HepG2 (cell line): Measurements from ENCODE around the gene AGAP1. TPM values are rescaled to one million over a fixed set of nuclear protein-coding genes. Genes with fewer than 3 reads are reported as not detected.

Source experiments
- CBX2 ChIP-seq, 2 experiments: fragments of 200-600 bp in 1 of 2; sonication (generic); formaldehyde crosslinking in 1 of 2; IDR thresholded peaks; 2 replicates each; pipeline versions ENCODE4 v1.7.0 to v1.8.1; 2018 to 2022; ENCODE audit warnings: low read depth in 2 of 2, low read length in 1 of 2, mild to moderate bottlenecking in 1 of 2, missing genetic modification reagents in 1 of 2
- CTCF ChIP-seq: sonication (generic); formaldehyde crosslinking; IDR thresholded peaks from 2 replicates; pipeline ENCODE4 v1.5.0; 2020; ENCODE audit warnings: mild to moderate bottlenecking, missing genetic modification reagents, moderate library complexity
- DNMT3B ChIP-seq: conservative IDR thresholded peaks from 2 replicates; pipeline ENCODE4 v1.6.1; 2016; ENCODE audit warnings: missing biosample characterization, control low read depth
- EP300 ChIP-seq, 3 experiments: sonication (generic) in 1 of 3; formaldehyde crosslinking in 1 of 3; IDR thresholded peaks; 2 replicates each; pipeline versions ENCODE4 v1.5.1 to v1.6.1; 2011 to 2020; ENCODE audit warnings: low read depth in 2 of 3, low read length in 2 of 3, borderline replicate concordance in 1 of 3, improper control_type of control experiment in 1 of 3, mild to moderate bottlenecking in 1 of 3, missing genetic modification reagents in 1 of 3, moderate library complexity in 1 of 3
- FOXA1 ChIP-seq, 2 experiments: fragments of 450-650 bp in 1 of 2; sonication (generic) in 1 of 2; formaldehyde crosslinking in 1 of 2; IDR thresholded peaks; 2 replicates each; pipeline versions ENCODE4 v1.4.0 to v1.6.1; 2016 to 2020; ENCODE audit warnings: missing genetic modification reagents in 1 of 2
- GABPA ChIP-seq, 2 experiments: IDR thresholded peaks; 2 replicates each; pipeline ENCODE4 v1.6.1; 2011 to 2016; ENCODE audit warnings: low read depth in 2 of 2, low read length in 1 of 2, missing biosample characterization in 1 of 2, missing genetic modification characterization in 1 of 2
- GTF3A ChIP-seq: sonication (generic); formaldehyde crosslinking; conservative IDR thresholded peaks from 2 replicates; pipeline ENCODE4 v1.4.0; 2020; ENCODE audit warnings: mild to moderate bottlenecking, missing genetic modification reagents
- HCFC1 ChIP-seq: fragments of 150-350 bp; IDR thresholded peaks from 2 replicates; pipeline ENCODE4 v1.6.1; 2014; ENCODE audit warnings: low read depth, low read length
- HES4 ChIP-seq: sonication (generic); formaldehyde crosslinking; IDR thresholded peaks from 2 replicates; pipeline ENCODE4 v1.9.0; 2021; ENCODE audit warnings: mild to moderate bottlenecking, missing genetic modification reagents, borderline replicate concordance
- HNRNPUL1 ChIP-seq: fragments of 200-400 bp; formaldehyde crosslinking; IDR thresholded peaks from 2 replicates; pipeline ENCODE4 v1.6.1; 2017; ENCODE audit warnings: low read depth, mild to moderate bottlenecking, low read length, moderate library complexity
- KDM3A ChIP-seq: IDR thresholded peaks from 2 replicates; pipeline ENCODE4 v1.6.1; 2018; ENCODE audit warnings: low read depth, missing compliant biosample characterization
- MXI1 ChIP-seq: IDR thresholded peaks from 3 replicates; pipeline ENCODE4 v1.6.1; 2012; ENCODE audit warnings: low read depth, low read length, inconsistent platforms, borderline replicate concordance
- MYNN ChIP-seq: sonication (generic); formaldehyde crosslinking; IDR thresholded peaks from 2 replicates; pipeline ENCODE4 v1.4.0; 2020; ENCODE audit warnings: mild to moderate bottlenecking, low read depth, missing genetic modification reagents
- NFKBIZ ChIP-seq: IDR thresholded peaks from 2 replicates; pipeline ENCODE4 v1.6.1; 2018; ENCODE audit warnings: missing genetic modification reagents, missing compliant biosample characterization
- PRDM4 ChIP-seq: sonication (generic); formaldehyde crosslinking; IDR thresholded peaks from 2 replicates; pipeline ENCODE4 v1.9.0; 2021; ENCODE audit warnings: missing genetic modification reagents, borderline replicate concordance
- RXRB ChIP-seq: IDR thresholded peaks from 2 replicates; pipeline ENCODE4 v1.6.1; 2016; ENCODE audit warnings: borderline replicate concordance, missing genetic modification reagents, missing compliant biosample characterization
- SMAD3 ChIP-seq: sonication (generic); formaldehyde crosslinking; IDR thresholded peaks from 2 replicates; pipeline ENCODE4 v1.4.0; 2020; ENCODE audit warnings: missing genetic modification reagents
- SOX5 ChIP-seq: IDR thresholded peaks from 2 replicates; pipeline ENCODE4 v1.6.1; 2016; ENCODE audit warnings: borderline replicate concordance
- STAG1 ChIP-seq: sonication (generic); formaldehyde crosslinking; IDR thresholded peaks from 2 replicates; pipeline ENCODE4 v1.4.0; 2020; ENCODE audit warnings: missing genetic modification reagents
- ZBTB39 ChIP-seq: sonication (generic); formaldehyde crosslinking; IDR thresholded peaks from 2 replicates; pipeline ENCODE4 v1.5.0; 2020; ENCODE audit warnings: missing genetic modification reagents
- ZFX ChIP-seq: sonication (generic); formaldehyde crosslinking; IDR thresholded peaks from 2 replicates; pipeline ENCODE4 v1.4.0; 2020; ENCODE audit warnings: mild to moderate bottlenecking, low read depth, missing genetic modification reagents, moderate library complexity
- ZNF205 ChIP-seq: IDR thresholded peaks from 2 replicates; pipeline ENCODE4 v1.6.1; 2018; ENCODE audit warnings: missing biosample characterization, missing genetic modification reagents
- ZNF614 ChIP-seq: IDR thresholded peaks from 2 replicates; pipeline ENCODE4 v1.6.1; 2018; ENCODE audit warnings: missing biosample characterization, missing genetic modification reagents, inconsistent platforms, borderline replicate concordance
- polyA plus RNA-seq, 8 experiments: library from polyadenylated mRNA; depleted of rRNA in 3 of 8; stranded (reverse) in 7 of 8; unstranded in 1 of 8; fragments of >200 nt; fragmentation: Illumina TruSeq in 4 of 8; extraction: Trizol in 4 of 8; gene quantifications; 2 replicates each; pipeline versions ENCODE4 v1.2.1 to v1.2.3, GENCODE V29; 2011 to 2016; ENCODE audit warnings: low read depth in 4 of 8, missing spikeins in 1 of 8, mixed read lengths in 1 of 8; ENCODE audit not compliant: insufficient read depth in 1 of 8
- total RNA-seq, 5 experiments: library from RNA; depleted of rRNA; stranded (reverse); fragments of >200 nt; fragmentation: Illumina TruSeq; extraction: Trizol; gene quantifications; 2 replicates each; pipeline ENCODE4 v1.2.3, GENCODE V29; 2016; ENCODE audit warnings: low read depth in 1 of 5

Gene AGAP1
- total and polyA plus RNA-seq, 2 of the 13 experiments (the other 11 are each of a cell fraction or from before 2014, with no cell fraction given): 21.2 to 32.7 TPM

- TF ChIP-seq SMAD3 (CRISPR knock-in tag) (peak; percentile 70), STAG1 (peak; percentile 23; the same call in 1 of the 2 replicates), RXRB (CRISPR knock-in tag) (peak; percentile 94), KDM3A (CRISPR knock-in tag) (0 out of 2 replicates have a peak, but pooled peaks have one; percentile 59), HNRNPUL1 (no peak), ZBTB39 (CRISPR knock-in tag) (0 out of 2 replicates have a peak, but pooled peaks have one; percentile 40), ZFX (CRISPR knock-in tag) (peak; percentile 90), GTF3A (0 out of 2 replicates have a peak, but pooled peaks have one; percentile 70), DNMT3B (CRISPR knock-in tag) (no peak), GABPA (IDR thresholded peaks at IDR 0.05; ENCODE audit: low read depth, low read length) (no peak), GABPA (CRISPR knock-in tag; IDR thresholded peaks at IDR 0.05; ENCODE audit: low read depth) (peak; percentile 45; the same call in 1 of the 2 replicates), CBX2 (IDR thresholded peaks at IDR 0.05; ENCODE audit: low read depth, low read length) (no peak), CBX2 (CRISPR knock-in tag; IDR thresholded peaks at IDR 0.05; ENCODE audit: low read depth) (no peak), ZNF205 (CRISPR knock-in tag) (peak; percentile 80), HES4 (no peak), MYNN (CRISPR knock-in tag) (no peak), HCFC1 (no peak), EP300 (IDR thresholded peaks at IDR 0.05; ENCODE audit: low read depth in 2 of 2, low read length in 2 of 2) (peak; percentile 45 to 80; a peak in 3 of 4 replicates), EP300 (CRISPR knock-in tag; IDR thresholded peaks at IDR 0.05; ENCODE audit: borderline replicate concordance) (no peak), ZNF614 (CRISPR knock-in tag) (peak; percentile 92; the same call in 1 of the 2 replicates), SOX5 (CRISPR knock-in tag) (peak; percentile 88), FOXA1 (IDR thresholded peaks at IDR 0.05) (no peak), FOXA1 (CRISPR knock-in tag; IDR thresholded peaks at IDR 0.05) (peak; percentile 84), CTCF (CRISPR knock-in tag) (no peak), MXI1 (peak; percentile 64; the same call in 1 of the 3 replicates), NFKBIZ (no peak), PRDM4 (CRISPR knock-in tag) (no peak)
Measured at GRCh38 chr2:235505181-235505741, 11.4 kb downstream of the AGAP1 start (continued).
